GM18508 (cell line): ENCODE measurements around the gene HHEX.

Experiments
- ATAC-seq: cut with Tn5 transposase; IDR thresholded peaks from one replicate; pipeline ENCODE4 v1.9.1; 2021; ENCODE audit warnings: moderate number of reproducible peaks; ENCODE audit not compliant: insufficient read depth, unreplicated experiment

The HHEX gene

GRCh38 chr10:92692697-92693533 is 3.2 kb downstream of the HHEX start:
- ATAC-seq = no peak

DNA sequence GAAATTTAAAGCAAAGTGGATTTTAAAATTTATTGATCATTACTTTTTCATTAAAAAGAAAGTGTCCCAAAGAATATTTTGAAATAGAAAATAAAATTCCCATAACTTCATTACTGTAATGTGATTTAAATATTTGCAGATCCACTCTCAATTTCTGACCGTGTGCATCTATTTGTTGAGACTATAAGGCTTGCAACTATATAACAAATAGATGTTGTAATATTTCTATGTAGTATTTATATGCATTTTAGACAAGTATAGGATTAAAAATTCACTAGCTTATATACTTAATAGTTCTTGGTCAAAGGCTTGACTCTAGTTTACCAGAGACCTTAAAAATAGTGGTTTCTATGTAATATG is 3.8 kb downstream of the HHEX start:
- no peak for ATAC-seq

GRCh38 chr10:92695679-92696605 is 6.2 kb downstream of the HHEX start:
- ATAC-seq = no peak

DNA sequence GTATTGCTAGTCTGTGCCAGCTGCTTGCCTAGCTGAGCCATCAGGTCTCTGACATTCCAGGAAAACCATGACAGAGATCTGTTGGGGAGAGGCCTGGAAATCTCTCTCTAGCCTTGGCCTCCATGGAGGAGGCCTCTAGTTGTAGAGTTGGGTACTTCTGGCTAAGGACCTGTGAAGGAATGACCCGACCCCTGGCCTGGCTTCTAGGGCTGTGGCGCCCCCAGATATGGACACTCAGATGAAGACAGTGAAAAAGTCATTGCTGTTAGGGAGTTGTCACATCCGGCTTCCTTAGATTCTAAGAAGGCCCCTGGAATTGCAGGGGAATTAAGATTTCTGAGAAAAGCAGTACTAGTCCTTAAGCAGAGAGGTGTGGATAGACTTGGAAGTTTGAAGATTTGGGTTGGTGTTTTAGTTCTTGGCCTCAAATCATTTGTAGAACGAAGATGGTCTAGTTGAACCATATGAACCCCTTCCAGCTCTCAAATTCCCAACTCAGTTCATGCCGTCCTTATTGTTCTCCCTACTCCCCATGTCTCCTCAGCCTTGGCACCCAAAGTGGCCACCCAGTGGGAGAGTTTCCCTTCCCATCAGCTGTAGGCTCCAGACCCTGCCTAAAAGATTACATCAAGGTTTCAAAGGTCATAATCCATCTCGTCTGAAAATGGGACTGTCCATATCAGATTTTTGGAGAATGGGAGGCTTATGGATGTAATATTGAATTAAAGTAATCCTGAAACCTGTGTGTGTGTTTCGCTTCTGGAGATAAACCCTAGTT is 7.0 kb downstream of the HHEX start:
- ATAC-seq = no peak

GRCh38 chr10:92697663-92698511 is 8.1 kb downstream of the HHEX start:
- no peak for ATAC-seq

DNA sequence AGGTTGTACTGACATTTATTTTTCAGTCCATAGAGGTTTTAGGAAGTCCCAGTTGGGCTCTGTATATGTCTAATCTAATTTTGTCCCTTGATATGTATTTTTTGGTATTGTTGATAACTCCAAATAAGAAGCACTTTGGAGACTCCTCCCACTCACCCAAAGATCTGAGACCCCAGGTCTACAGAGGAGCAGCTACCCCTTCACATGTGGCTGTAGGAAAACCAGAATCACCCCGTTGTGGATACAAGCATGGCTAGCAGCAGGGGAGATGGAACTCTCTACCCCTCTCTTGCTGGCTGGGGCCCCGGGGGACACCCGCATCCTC is 9.4 kb downstream of the HHEX start:
- ATAC-seq = no peak

GRCh38 chr10:92699518-92700381 is 10.0 kb downstream of the HHEX start:
- ATAC-seq = no peak

DNA sequence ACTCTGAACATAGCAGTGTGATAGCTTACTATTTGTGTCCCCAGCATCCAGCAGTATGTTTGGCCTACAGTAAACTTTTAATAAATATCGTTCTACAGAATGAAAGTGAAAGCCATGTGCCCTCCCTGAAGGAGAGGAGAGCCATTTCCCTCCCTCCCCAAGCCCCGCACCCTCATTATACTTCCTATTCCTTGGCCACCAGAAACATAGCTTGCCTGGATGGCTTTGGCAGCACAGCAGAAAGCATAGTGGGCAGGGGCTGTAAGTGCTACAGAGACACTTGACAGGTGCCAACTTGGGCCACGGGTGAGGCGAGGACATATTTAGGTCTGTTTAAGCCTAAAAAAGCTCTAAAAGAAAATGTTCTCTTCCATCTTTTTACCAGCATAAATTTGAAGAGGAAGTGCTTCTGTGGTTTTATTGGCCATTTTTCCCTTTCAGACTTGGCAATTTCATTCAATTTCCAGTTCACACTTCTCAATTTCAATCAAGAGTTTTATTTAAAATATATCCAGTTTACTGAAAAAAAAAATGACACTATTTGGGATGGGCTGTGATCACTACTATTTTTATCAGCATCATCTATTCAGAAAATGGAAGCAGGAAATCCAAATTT is 12.7 kb downstream of the HHEX start:
- ATAC-seq = no peak

- no peak for ATAC-seq
These were observed 22.5 kb downstream of the HHEX start for GRCh38 chr10:92712016-92712889.

- no peak for ATAC-seq
These were observed 24.5 kb downstream of the HHEX start for GRCh38 chr10:92714152-92714845.

GRCh38 chr10:92714872-92715271 is 25.1 kb downstream of the HHEX start:
- no peak for ATAC-seq

DNA sequence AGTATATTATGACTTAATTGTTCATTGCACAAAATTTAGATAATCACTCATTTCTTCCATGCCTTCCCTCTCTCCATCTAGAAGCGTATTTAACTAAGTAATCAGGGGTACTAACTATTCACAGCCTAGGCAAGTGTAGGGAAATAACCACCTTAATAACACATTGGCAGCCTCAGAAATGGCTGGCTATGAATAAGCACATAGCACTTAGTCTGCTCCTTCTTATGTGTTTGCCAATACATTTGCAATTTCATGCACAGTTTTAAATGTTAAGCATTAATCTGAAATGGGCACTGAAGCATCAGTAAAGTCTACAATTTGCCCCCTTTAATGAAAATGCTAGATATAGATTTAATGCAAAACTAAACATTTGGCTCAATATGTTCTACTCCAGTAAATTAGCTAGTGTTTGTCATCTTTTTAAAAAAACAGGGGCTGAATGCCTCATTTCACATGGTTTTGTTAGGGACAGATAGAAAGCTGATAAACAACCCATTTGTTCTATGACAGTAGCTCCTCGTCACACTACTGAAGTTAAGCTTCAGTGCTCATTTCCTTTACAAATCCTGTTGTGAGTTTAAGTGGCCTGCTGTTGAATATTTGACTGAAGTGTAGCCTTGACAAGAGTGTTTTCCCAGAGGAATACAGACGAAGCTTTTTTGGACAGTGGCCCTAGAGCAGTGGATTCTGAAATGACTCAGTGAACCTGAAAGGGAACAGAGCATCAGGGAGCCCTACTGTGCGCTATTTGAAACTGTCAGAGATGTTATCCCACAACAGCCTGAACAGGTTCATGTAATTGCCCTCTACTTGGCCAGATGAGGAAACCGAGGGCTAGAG is 30.5 kb downstream of the HHEX start:
- no peak for ATAC-seq

DNA sequence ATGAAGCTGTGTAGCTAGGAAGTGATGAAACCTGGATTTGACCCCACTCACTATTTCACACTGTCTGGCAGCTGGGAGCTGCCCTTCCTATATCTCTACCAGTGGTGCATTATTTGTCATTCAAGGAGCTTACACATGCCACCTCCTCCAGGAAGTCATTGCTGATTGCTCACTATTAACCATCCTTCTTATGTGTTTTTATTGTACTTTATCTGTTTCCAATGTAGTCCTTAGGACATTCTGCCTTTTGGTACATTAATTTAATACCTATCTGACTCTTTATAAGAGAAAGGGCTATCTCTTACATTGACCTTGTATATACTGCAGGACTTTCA is 31.0 kb downstream of the HHEX start:
- ATAC-seq = no peak

DNA sequence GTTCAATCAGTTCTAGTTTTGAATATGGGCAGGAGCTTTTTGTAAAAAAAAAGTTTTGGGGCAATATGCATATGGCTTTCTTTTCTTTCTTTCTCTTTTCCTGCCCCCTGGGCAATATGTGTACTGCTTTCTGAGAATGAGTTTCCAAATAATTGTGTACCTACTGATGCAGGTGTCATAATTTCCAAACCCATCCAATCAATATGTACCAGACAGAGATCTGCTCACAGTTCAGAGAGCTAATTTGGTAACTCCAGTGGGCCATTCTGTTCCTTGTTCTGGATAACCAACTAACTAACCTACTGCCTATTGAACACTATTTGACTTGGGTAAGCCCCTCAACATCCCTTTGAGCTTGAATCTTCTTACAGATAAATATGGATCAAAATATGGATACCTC is 32.6 kb downstream of the HHEX start:
- ATAC-seq = no peak

DNA sequence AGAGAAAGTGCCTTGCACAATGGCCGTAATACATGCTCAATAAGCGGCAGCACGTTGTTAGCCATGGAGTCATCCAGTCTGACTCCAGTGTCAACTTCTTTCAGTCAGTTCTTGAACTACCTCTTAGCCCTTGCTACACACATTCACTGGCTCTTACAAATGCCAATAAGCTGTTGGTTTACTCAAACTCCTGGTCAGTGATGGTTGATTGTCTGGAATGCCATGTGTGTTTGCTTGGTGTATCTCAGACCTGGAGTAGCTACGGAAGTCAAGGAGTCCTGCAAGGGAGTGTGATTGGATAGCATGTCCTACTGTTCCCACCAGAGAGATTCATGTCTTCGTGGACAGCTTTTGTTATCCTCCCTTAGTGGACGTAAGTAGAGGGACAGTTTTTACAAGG is 37.4 kb downstream of the HHEX start:
- ATAC-seq = no peak

- ATAC-seq = no peak
These were observed 37.8 kb downstream of the HHEX start for GRCh38 chr10:92727550-92727949.
